Colonic mucosa (tissue), 4 donors: ENCODE data around the gene KLHDC8A. TPM values are rescaled to one million over a fixed set of nuclear protein-coding genes. Genes with fewer than 3 reads are reported as not detected.

ENCODE experiments used
- DNase-seq: peaks from one replicate; pipeline ENCODE4 v3.0.0-alpha.2; 2020
- H3K27ac ChIP-seq: fragments of 200-600 bp; one replicate; pipeline ENCODE4 v1.8.0; 2021
- H3K27me3 ChIP-seq: fragments of 200-600 bp; one replicate; pipeline ENCODE4 v1.8.0; 2021
- H3K36me3 ChIP-seq: fragments of 200-600 bp; one replicate; pipeline ENCODE4 v1.8.0; 2021
- H3K4me1 ChIP-seq: fragments of 200-600 bp; one replicate; pipeline ENCODE4 v1.8.0; 2021; ENCODE audit warnings: mild to moderate bottlenecking
- H3K4me3 ChIP-seq: fragments of 200-600 bp; one replicate; pipeline ENCODE4 v1.8.0; 2021
- H3K9ac ChIP-seq, 2 donors: one replicate each; pipeline ENCODE4 v1.7.0; 2013; ENCODE audit warnings: control low read depth in 2 of 2, low read depth in 2 of 2, low read length in 2 of 2
- H3K9me3 ChIP-seq: fragments of 200-600 bp; one replicate; pipeline ENCODE4 v1.8.0; 2021
- intact Hi-C: fragments of 100-400 bp; cut with DNase I; formaldehyde crosslinking; loops from one replicate; pipeline ENCODE4 v1.14.1; 2022
- total RNA-seq, 2 donors: library from RNA; stranded (reverse); fragmentation: NEBNext Ultra II Directional in 1 of 2; extraction: Animal tissue kit (Norgen Biotek cat#: 25700) in 1 of 2; gene quantifications; one replicate each; pipeline ENCODE4 v1.2.1, GENCODE V29; 2021
- TF ChIP-seq, protein P1 (sequence below): fragments of 200-600 bp; IDR thresholded peaks from one replicate; pipeline ENCODE4 v1.8.0; 2022; ENCODE audit warnings: antibody characterized with exemption, mild to moderate bottlenecking
- donor health status: healthy.
- donor health status: DM: no; HTN: no; CAD: no.
- donor health status: DM: no; HTN: no; CAD: no.

Gene KLHDC8A
- total RNA-seq, 2 donors from 2014 or later, result 0.44 to 0.58 TPM

GRCh38 chr1:205374210-205375078, 17.7 kb upstream of the KLHDC8A start:
- no peaks in the 10 kb centered on the region for H3K4me1 ChIP-seq
- H3K9ac ChIP-seq, result no peak overlapping the region
- intact Hi-C loops, result no loop called here
- TF ChIP-seq, protein P1, sequence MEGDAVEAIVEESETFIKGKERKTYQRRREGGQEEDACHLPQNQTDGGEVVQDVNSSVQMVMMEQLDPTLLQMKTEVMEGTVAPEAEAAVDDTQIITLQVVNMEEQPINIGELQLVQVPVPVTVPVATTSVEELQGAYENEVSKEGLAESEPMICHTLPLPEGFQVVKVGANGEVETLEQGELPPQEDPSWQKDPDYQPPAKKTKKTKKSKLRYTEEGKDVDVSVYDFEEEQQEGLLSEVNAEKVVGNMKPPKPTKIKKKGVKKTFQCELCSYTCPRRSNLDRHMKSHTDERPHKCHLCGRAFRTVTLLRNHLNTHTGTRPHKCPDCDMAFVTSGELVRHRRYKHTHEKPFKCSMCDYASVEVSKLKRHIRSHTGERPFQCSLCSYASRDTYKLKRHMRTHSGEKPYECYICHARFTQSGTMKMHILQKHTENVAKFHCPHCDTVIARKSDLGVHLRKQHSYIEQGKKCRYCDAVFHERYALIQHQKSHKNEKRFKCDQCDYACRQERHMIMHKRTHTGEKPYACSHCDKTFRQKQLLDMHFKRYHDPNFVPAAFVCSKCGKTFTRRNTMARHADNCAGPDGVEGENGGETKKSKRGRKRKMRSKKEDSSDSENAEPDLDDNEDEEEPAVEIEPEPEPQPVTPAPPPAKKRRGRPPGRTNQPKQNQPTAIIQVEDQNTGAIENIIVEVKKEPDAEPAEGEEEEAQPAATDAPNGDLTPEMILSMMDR, result no peak
- no peak for DNase-seq
- no peaks in the 10 kb centered on the region for H3K27me3 ChIP-seq
- H3K4me3 ChIP-seq, result no peak overlapping the region
- no peak overlapping the region for H3K27ac ChIP-seq
- no peaks in the 10 kb centered on the region for H3K9me3 ChIP-seq
- no peaks in the 10 kb centered on the region for H3K36me3 ChIP-seq

GRCh38 chr1:205373798-205374175, 17.1 kb upstream of the KLHDC8A start:
- no peak for DNase-seq
- Histone ChIP-seq H3K36me3 (no peaks in the 10 kb centered on the region), H3K9me3 (no peaks in the 10 kb centered on the region), H3K4me1 (no peaks in the 10 kb centered on the region), H3K9ac (no peak overlapping the region), H3K27me3 (no peaks in the 10 kb centered on the region), H3K4me3 (no peak overlapping the region), H3K27ac (no peak overlapping the region)
- TF ChIP-seq, protein P1, result no peak
- intact Hi-C loops, result no loop called here

DNA sequence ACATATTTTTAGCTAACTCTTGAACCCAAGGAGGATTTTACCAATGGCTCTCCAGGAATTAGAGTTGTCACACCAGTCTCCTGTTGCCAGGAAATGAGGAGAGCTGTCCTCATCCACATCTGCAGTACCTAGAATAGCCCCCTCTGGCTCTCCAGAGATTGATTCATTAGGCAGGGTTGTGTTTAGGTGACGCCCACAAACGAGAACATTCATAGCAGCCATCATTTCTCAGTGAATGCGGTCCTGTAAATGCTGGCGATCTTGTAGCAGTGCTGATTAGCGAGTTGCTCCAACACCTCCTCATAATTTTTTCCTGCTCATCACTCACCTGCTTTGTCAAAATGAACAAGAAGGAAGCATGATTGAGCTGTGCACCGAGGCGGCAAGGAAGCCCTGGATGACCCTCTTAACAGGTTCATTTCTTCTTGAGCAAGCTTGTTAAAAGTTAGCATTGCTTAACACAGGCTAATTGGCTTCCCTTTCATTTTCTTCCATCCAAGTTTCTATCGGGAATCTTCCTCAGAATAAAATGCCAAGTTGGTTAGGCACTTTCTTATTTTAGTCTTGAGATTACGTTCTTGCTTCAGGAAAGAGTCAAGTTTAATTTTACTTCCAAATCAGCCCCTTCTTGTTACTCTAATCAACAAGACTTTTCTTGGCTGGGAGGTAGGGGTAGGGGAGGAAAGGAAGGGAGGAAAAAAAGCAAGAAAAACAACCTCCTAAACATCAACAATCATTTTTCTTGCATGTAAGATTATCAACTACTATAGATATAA, 16.5 kb upstream of the KLHDC8A start:
- H3K36me3 ChIP-seq, result no peaks in the 10 kb centered on the region
- no peak for DNase-seq
- no peaks in the 10 kb centered on the region for H3K9me3 ChIP-seq
- no peaks in the 10 kb centered on the region for H3K4me1 ChIP-seq
- H3K27me3 ChIP-seq, result no peaks in the 10 kb centered on the region
- no peak overlapping the region for H3K4me3 ChIP-seq
- H3K9ac ChIP-seq, result no peak overlapping the region
- TF ChIP-seq, protein P1, result no peak
- intact Hi-C loops, result no loop called here
- no peak overlapping the region for H3K27ac ChIP-seq

DNA sequence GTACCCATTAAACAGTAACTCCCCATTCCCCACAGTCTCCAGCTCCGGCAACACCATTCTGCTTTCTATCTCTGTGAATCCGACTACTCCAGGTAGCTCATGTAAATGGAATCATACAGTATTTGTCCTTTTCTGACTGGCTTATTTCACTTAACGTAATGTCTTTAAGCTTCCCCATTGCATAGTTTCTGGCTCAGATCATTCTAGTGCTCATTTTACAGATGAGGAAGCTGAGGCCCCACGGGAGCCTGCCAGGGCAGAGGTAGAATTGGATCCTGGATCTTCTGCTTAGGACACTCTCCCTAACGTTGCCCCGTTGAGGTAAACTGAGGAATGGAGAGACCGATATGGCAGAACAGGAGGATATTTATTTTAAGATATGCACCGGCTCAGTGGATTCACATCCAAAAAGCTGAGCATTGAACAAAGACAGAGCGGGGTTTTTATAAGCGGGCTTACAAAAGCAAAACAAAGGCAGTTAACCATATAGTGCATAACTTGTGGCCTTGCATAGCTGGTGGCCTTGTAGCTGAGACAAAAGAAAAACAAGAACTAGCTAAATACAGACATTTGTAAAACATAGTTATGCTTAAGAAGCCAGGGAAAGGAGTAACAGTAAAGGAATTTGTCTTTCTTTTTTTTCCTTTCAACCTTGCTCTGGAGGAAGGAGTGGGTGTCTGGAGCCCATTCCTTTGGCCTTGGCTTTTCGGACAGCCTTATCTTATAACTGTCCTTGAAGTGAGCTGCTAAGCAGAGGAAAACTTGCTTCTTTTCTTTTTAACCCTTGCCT, 15.3 kb upstream of the KLHDC8A start:
- Histone ChIP-seq H3K36me3 (no peaks in the 10 kb centered on the region), H3K9me3 (no peaks in the 10 kb centered on the region), H3K27ac (no peak overlapping the region), H3K4me1 (no peaks in the 10 kb centered on the region), H3K4me3 (no peak overlapping the region), H3K27me3 (no peaks in the 10 kb centered on the region), H3K9ac (no peak overlapping the region)
- no peak for DNase-seq
- TF ChIP-seq, protein P1, result no peak
- intact Hi-C loops, result no loop called here

- H3K27ac ChIP-seq, result no peak overlapping the region
- no peak overlapping the region for H3K4me3 ChIP-seq
- H3K27me3 ChIP-seq, result no peaks in the 10 kb centered on the region
- intact Hi-C loops, result no loop called here
- H3K9me3 ChIP-seq, result no peaks in the 10 kb centered on the region
- TF ChIP-seq, protein P1, result no peak
- H3K36me3 ChIP-seq, result no peaks in the 10 kb centered on the region
- DNase-seq, result no peak
- no peak overlapping the region for H3K9ac ChIP-seq
- no peaks in the 10 kb centered on the region for H3K4me1 ChIP-seq
Measured at GRCh38 chr1:205370780-205371179, 14.1 kb upstream of the KLHDC8A start.
